Activated naive CD8-positive, alpha-beta T cell treated with anti-CD3 and anti-CD28 coated beads, Interleukin-2, amount 50 U/mL, for 24 hours (primary cell): ENCODE results near the gene TBL1XR1.

Source experiments
- ATAC-seq: fragments of 150-1000 bp; cut with Tn5 transposase; one replicate; pipeline ENCODE4 v1.10.0; 2021
- DNase-seq: peaks from one replicate; pipeline ENCODE4 v3.0.0; 2021
- H3K27ac Mint-ChIP-seq: one replicate; pipeline ENCODE4 v1.8.0; 2021; ENCODE audit warnings: mild to moderate bottlenecking, mixed read lengths
- H3K27me3 Mint-ChIP-seq: one replicate; pipeline ENCODE4 v1.8.0; 2021; ENCODE audit warnings: mixed read lengths
- H3K36me3 Mint-ChIP-seq: one replicate; pipeline ENCODE4 v1.8.0; 2021; ENCODE audit warnings: low read depth, mixed read lengths
- H3K4me1 Mint-ChIP-seq: one replicate; pipeline ENCODE4 v1.8.0; 2021; ENCODE audit warnings: mixed read lengths
- H3K4me3 Mint-ChIP-seq: one replicate; pipeline ENCODE4 v1.8.0; 2021; ENCODE audit warnings: mild to moderate bottlenecking, moderate library complexity, mixed read lengths
- H3K9me3 Mint-ChIP-seq: one replicate; pipeline ENCODE4 v1.8.0; 2021; ENCODE audit warnings: mixed read lengths

The TBL1XR1 gene

GRCh38 chr3:177053107-177053506 lies 144.2 kb downstream of the TBL1XR1 start:
- no peak for ATAC-seq
- no peak overlapping the region for H3K27ac Mint-ChIP-seq
- no peak overlapping the region for H3K4me3 Mint-ChIP-seq
- H3K9me3 Mint-ChIP-seq: no peaks in the 10 kb centered on the region
- H3K36me3 Mint-ChIP-seq: peaks cover 38% of the 10 kb centered on the region
- H3K4me1 Mint-ChIP-seq: peaks cover 21% of the 10 kb centered on the region
- no peaks in the 10 kb centered on the region for H3K27me3 Mint-ChIP-seq
- no peak for DNase-seq

- DNase-seq (no peak), ATAC-seq (no peak)
- Mint-ChIP-seq H3K36me3 (peaks cover 46% of the 10 kb centered on the region), H3K27me3 (no peaks in the 10 kb centered on the region), H3K27ac (no peak overlapping the region), H3K4me3 (no peak overlapping the region), H3K4me1 (peaks cover 21% of the 10 kb centered on the region), H3K9me3 (no peaks in the 10 kb centered on the region)
These were observed 145.9 kb downstream of the TBL1XR1 start for GRCh38 chr3:177051411-177051810.

DNA sequence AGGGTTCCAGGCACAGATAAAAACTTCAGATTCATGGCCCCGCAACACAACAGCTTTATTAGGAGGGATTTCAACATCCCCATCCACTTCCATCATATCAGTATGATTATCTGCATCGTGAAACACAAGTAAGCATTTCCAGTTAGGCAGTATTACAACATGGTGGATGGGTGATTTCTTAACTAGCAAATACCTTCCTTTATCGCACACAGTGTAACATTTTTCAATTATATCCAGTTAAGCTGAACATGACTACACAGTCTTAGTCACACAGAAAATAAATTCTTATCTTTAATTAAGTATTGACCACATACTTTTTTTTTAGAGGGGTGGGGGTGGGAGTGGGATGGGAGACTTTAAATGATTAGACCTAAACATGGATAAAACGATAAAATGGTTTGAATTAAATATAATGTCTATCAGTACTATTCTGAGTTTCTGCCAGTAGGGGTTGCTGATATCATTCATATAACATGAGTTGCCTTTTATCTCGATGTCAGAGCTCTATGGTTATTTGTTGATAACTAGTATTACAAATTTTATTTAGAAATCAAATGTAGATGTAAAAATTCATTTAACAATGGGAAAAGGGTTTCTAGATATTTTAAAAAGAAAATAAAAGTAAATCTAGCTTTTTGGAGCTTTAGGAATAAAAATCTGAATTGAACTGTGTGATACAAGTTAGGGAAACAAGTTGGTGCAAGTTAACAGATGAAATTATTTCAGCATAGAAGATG lies 146.6 kb downstream of the TBL1XR1 start:
- H3K9me3 Mint-ChIP-seq: no peaks in the 10 kb centered on the region
- H3K4me1 Mint-ChIP-seq: peaks cover 21% of the 10 kb centered on the region
- no peak for ATAC-seq
- peaks cover 50% of the 10 kb centered on the region for H3K36me3 Mint-ChIP-seq
- no peak for DNase-seq
- no peaks in the 10 kb centered on the region for H3K27me3 Mint-ChIP-seq
- H3K4me3 Mint-ChIP-seq: no peak overlapping the region
- H3K27ac Mint-ChIP-seq: no peak overlapping the region

DNA sequence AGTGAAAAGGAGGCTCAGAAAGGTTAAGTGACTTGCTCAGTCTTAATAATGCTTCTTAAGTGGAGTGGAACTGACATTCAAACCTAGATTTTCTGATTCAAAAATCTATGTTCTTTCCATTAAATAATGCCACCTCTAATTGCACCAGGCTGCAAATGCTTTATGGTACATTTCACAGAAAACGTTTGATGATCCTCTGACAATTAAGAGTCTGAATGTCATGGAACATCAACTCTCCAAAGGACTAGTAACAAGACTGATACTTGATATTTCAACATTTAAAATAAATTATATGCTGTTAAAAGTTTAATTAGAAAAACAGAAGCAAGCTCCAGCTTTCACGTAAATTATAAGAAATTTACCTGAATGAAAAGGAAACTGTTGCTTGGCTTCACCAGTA lies 151.5 kb downstream of the TBL1XR1 start:
- Mint-ChIP-seq H3K4me1 (peaks cover 20% of the 10 kb centered on the region), H3K4me3 (no peak overlapping the region), H3K27me3 (no peaks in the 10 kb centered on the region), H3K27ac (no peak overlapping the region), H3K36me3 (peaks cover 75% of the 10 kb centered on the region), H3K9me3 (no peaks in the 10 kb centered on the region)
- DNase-seq (no peak), ATAC-seq (no peak)

DNA sequence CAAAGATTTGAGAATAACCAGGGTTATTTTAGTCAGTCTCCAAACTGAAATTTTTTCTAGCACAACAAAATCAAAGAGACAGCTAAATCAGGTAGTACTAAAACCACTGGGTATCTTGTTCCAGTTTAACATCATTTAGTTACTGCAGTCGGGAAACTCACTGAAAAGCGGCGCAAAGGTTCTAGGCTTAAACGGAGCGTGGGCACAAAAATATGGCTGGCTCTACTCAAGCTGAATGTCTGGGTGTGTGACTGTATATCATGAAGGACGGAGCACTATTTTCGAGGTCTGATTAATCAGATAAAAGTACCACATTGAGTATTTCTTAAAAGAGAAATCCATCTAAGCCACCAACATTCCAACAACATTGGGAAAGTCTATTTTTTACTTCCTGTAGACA lies 152.1 kb downstream of the TBL1XR1 start:
- ATAC-seq: no peak
- no peaks in the 10 kb centered on the region for H3K27me3 Mint-ChIP-seq
- H3K36me3 Mint-ChIP-seq: peaks cover 74% of the 10 kb centered on the region
- H3K4me3 Mint-ChIP-seq: no peak overlapping the region
- DNase-seq: no peak
- H3K9me3 Mint-ChIP-seq: no peaks in the 10 kb centered on the region
- no peak overlapping the region for H3K27ac Mint-ChIP-seq
- peaks cover 24% of the 10 kb centered on the region for H3K4me1 Mint-ChIP-seq

- peaks cover 39% of the 10 kb centered on the region for H3K4me1 Mint-ChIP-seq
- no peak overlapping the region for H3K4me3 Mint-ChIP-seq
- ATAC-seq (peak; percentile 21), DNase-seq (no peak)
- peak overlapping the region; percentile 40 for H3K27ac Mint-ChIP-seq
- no peaks in the 10 kb centered on the region for H3K27me3 Mint-ChIP-seq
- no peaks in the 10 kb centered on the region for H3K9me3 Mint-ChIP-seq
- peaks cover 74% of the 10 kb centered on the region for H3K36me3 Mint-ChIP-seq
These were observed 155.3 kb downstream of the TBL1XR1 start for GRCh38 chr3:177041730-177042551.

DNA sequence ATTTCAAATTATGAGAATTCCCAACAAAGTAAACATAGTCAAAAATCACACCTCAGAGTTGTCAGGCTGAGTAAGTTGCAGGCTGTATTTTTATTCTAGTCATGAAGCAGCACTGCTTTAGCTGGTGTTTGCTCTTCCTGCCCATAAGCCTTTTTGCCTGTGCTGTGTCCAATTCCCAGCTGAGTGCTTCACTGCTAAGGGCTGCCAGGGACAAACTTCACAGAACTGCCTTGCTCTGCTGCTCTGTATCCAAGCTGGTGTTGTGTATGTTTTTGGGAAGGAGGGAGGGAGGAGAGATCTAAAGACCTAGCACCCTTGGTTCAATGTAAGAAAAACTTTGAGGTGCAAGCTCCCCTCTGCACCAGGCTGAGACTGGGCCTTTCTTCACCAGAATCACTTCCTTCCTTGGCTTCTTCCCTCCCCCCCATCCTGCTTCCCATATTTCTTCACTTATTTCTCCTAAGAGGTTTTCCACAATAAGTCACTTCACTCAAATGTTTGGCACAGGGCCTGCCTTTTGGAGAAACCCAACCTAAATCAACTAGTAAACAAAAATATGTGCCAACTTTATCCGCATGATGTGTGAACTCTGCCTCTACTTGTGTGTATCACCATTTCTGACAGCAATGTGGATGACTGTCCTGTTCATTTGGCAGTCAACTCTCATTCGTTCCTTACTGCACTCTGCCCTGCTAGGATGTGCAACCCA lies 156.1 kb downstream of the TBL1XR1 start:
- no peak overlapping the region for H3K4me3 Mint-ChIP-seq
- H3K36me3 Mint-ChIP-seq: peaks cover 74% of the 10 kb centered on the region
- ATAC-seq (no peak), DNase-seq (no peak)
- H3K27me3 Mint-ChIP-seq: no peaks in the 10 kb centered on the region
- peaks cover 46% of the 10 kb centered on the region for H3K4me1 Mint-ChIP-seq
- no peak overlapping the region for H3K27ac Mint-ChIP-seq
- no peaks in the 10 kb centered on the region for H3K9me3 Mint-ChIP-seq

DNA sequence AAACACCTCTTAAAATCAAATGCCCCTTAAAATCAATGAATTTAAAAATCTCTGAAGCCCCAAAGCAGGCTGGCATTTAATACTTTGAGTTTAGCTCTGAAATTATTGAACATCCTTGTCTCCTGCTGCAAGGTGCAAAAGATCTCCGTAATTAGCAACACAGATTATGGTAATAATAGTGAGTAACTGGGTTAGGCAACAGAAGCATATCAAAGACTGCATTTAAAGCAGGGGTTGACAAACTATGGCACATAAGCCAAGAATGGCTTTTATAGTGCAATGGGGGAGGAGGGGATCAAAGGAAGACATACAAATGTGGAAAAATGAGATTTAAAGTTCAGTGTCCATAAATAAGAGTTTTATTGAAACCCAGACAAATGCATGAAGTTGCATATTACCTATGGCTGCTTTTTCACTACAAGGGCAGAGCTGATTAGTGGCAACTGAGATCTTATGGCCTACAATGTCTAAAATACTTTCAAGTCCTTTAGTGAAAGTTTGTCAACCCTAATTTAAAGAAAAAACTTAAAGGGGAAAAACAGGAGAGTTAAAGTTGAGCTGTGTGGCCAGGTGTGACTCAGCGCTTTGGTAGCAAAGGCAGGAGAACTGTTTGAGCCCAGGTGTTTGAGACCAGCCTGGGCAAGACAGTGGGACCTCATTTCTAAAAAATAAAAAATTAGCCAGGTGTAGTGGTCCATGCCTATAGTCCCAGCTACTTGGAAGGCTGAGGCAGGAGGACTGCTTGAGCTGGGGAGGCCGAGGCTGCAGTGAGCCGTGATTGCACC lies 157.6 kb downstream of the TBL1XR1 start:
- peaks cover 77% of the 10 kb centered on the region for H3K36me3 Mint-ChIP-seq
- H3K4me3 Mint-ChIP-seq: no peak overlapping the region
- no peak for ATAC-seq
- no peak for DNase-seq
- H3K9me3 Mint-ChIP-seq: no peaks in the 10 kb centered on the region
- H3K27me3 Mint-ChIP-seq: no peaks in the 10 kb centered on the region
- no peak overlapping the region for H3K27ac Mint-ChIP-seq
- peaks cover 54% of the 10 kb centered on the region for H3K4me1 Mint-ChIP-seq

- Mint-ChIP-seq H3K36me3 (peaks cover 73% of the 10 kb centered on the region), H3K27ac (peak overlapping the region; percentile 55), H3K4me1 (peaks cover 46% of the 10 kb centered on the region), H3K9me3 (no peaks in the 10 kb centered on the region), H3K27me3 (no peaks in the 10 kb centered on the region), H3K4me3 (no peak overlapping the region)
- ATAC-seq (peak; percentile 84), DNase-seq (peak; percentile 39)
These were observed 160.0 kb downstream of the TBL1XR1 start for GRCh38 chr3:177037241-177037640.

DNA sequence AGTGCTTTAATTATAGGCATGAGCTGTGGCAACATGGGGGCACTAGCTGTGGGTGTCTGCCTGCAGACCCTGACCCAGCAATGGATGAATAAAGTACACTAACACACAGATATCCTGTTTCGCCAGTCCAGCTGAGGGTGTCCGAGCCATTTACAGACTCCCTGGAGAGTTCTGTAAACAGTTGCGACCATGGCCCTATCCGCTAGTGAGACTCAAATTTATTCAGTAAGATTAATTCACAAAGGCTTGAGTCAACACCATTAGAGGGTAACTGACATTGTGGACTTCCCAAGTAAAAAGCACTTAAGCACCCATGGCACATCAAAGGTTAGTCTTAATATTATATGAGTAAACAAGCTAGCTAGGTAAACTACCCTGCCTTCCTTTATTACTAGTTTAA lies 161.6 kb downstream of the TBL1XR1 start:
- H3K4me3 Mint-ChIP-seq: no peak overlapping the region
- H3K27ac Mint-ChIP-seq: no peak overlapping the region
- H3K36me3 Mint-ChIP-seq: peaks cover 64% of the 10 kb centered on the region
- no peak for DNase-seq
- H3K27me3 Mint-ChIP-seq: no peaks in the 10 kb centered on the region
- peaks cover 36% of the 10 kb centered on the region for H3K4me1 Mint-ChIP-seq
- ATAC-seq: no peak
- no peaks in the 10 kb centered on the region for H3K9me3 Mint-ChIP-seq

- Mint-ChIP-seq H3K9me3 (no peaks in the 10 kb centered on the region), H3K4me3 (no peak overlapping the region), H3K27me3 (no peaks in the 10 kb centered on the region), H3K36me3 (peaks cover 63% of the 10 kb centered on the region), H3K27ac (no peak overlapping the region), H3K4me1 (peaks cover 30% of the 10 kb centered on the region)
- ATAC-seq: no peak
- no peak for DNase-seq
These were observed 162.3 kb downstream of the TBL1XR1 start for GRCh38 chr3:177034832-177035475.

- Mint-ChIP-seq H3K27ac (no peak overlapping the region), H3K9me3 (no peaks in the 10 kb centered on the region), H3K4me3 (no peak overlapping the region), H3K27me3 (no peaks in the 10 kb centered on the region), H3K36me3 (peaks cover 52% of the 10 kb centered on the region), H3K4me1 (no peaks in the 10 kb centered on the region)
- ATAC-seq (no peak), DNase-seq (no peak)
These were observed 170.6 kb downstream of the TBL1XR1 start for GRCh38 chr3:177026505-177027277.

GRCh38 chr3:177015881-177016280 lies 181.4 kb downstream of the TBL1XR1 start:
- ATAC-seq: no peak
- Mint-ChIP-seq H3K36me3 (peaks cover 17% of the 10 kb centered on the region), H3K27me3 (no peaks in the 10 kb centered on the region), H3K4me3 (no peak overlapping the region), H3K9me3 (peaks cover 7% of the 10 kb centered on the region), H3K4me1 (peaks cover 2% of the 10 kb centered on the region), H3K27ac (no peak overlapping the region)
- DNase-seq: no peak
